ENCODE measurements around the gene SPRING1.
A peak's percentile ranks its signal among the peaks of the same experiment; 100 is the strongest.
"Not testable (repeated sequence)": the region's sequence is repeated elsewhere in the genome, so short reads cannot be mapped to it uniquely, and the experiment has no call there.

Gene SPRING1, protein sequence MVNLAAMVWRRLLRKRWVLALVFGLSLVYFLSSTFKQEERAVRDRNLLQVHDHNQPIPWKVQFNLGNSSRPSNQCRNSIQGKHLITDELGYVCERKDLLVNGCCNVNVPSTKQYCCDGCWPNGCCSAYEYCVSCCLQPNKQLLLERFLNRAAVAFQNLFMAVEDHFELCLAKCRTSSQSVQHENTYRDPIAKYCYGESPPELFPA

GRCh38 chr12:116737774-116738657 lies at the start of gene SPRING1, which contains the start of gene RNFT2:
TSS of gene SPRING1 (minus strand) at chr12:116738069. CDS start at chr12:116737900, 169 bp downstream.
TSS of gene RNFT2 (plus strand) at chr12:116738315. CDS start at chr12:116740498, 2,183 bp downstream.
- peak; percentile 100 for DNase-seq

- DNase-seq: no peak
Measured at GRCh38 chr12:116784238-116784612, 46.4 kb upstream of the SPRING1 start.

- no peak for DNase-seq
Measured at GRCh38 chr12:116783525-116784237, 45.8 kb upstream of the SPRING1 start.

GRCh38 chr12:116780942-116781341 lies 43.1 kb upstream of the SPRING1 start:
- DNase-seq: no peak

DNA sequence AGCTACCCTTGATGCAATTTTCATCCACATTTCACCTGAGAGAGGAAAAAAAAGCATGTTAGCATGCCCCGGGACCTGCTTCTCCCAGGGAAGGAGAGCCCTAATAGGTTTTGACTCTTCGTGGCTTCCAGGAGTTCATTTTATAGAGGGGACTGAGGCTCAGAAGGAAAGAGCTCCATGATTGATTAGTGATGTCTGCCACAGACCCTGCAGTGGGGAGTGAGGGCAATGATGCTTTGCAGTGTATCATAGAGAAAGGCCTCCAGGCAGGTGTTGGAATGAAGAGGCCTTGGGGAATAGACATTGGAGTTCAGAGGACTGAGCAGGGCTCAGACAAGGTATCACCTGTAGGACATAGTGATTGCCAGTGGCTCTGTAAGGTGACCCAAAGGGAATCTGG lies 41.7 kb upstream of the SPRING1 start:
- DNase-seq: no peak

GRCh38 chr12:116777245-116777644 lies 39.4 kb upstream of the SPRING1 start:
- DNase-seq: no peak

GRCh38 chr12:116774020-116774419 lies 36.2 kb upstream of the SPRING1 start:
- DNase-seq: no peak

GRCh38 chr12:116773276-116773731 lies 35.4 kb upstream of the SPRING1 start:
- DNase-seq: no peak

- DNase-seq: no peak
Measured at GRCh38 chr12:116771651-116772050, 33.8 kb upstream of the SPRING1 start.

GRCh38 chr12:116766746-116767145 lies 28.9 kb upstream of the SPRING1 start:
- no peak for DNase-seq

DNA sequence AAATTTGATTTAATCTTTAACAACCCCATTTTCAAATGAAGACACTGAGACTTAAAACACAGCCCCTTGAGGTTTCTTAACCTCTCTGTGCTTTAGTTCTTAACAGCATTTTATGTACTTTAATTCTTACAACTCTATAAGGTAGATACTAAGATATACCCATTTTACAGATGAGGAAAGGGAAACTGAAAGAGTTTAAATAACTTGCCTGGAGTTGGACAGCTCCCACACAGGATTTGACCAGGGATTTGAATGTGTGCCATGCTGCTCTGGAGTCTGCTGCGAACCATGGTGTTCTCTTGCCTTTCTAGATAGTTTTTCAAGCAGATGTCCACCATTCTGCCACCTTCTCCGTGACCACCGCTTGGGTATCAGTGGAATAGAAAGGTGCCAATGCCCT lies 28.4 kb upstream of the SPRING1 start:
- DNase-seq: no peak

DNA sequence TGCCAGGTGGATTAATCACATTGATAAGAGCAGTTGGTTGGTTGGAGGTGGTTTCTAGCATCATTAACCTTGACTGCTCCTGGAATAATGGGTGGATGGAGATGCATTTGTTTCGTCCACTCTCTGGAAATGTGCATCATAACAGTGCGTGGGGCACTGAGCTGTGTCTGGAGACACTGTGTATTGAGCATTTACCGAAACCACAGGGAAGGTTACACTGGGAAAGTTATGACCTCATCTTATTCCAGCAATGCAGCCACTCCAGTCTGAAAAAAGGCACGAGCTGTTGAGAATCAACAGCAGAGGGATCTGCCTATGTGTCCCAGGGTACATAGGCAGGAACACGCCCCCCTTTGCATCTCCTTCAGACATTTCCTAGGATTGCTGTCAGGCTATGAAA lies 27.4 kb upstream of the SPRING1 start:
- DNase-seq: no peak

- no peak for DNase-seq
Measured at GRCh38 chr12:116761499-116761898, 23.6 kb upstream of the SPRING1 start.

GRCh38 chr12:116760622-116761020 lies 22.8 kb upstream of the SPRING1 start:
- no peak for DNase-seq

DNA sequence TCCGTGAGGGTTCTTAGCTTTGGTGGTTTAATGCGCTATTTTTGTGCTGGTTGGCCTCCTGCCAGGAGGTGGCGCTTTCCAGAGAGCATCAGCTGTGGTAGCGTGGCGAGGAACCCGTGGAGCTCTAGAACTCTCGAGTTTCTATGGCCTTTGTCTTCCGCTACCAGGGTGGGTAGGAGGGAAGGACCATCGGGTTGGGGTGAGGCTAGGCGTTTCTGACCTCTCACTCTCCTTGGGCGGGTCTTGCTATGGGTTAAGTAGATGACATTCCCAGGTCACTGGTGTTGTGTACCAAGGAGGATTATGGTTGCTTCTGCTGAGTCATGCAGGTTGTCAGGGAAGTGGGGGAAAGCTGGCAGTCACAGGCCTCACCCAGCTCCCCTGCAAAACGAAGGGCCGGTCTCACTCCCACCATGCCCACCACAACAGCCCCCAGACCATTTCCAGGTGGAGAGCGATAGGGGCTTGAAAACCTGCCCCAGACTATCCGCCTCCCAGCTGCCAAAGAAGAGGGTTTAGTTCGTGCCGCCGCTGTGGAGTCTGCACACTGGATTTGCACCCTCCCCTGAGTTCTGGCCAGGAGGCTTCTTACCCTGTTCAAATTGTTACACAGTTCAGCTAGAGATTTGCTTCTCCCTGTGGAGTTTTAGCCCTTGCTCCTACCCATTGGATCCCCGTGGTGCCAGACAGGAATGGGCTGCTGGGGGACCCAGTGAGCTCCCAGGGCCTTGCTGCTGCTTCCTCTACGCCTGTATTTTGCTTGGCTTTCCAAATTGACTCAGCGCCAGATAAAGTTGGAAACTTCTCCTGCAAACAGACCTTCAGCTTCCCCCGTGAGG lies 22.1 kb upstream of the SPRING1 start:
- DNase-seq: peak; percentile 38

DNA sequence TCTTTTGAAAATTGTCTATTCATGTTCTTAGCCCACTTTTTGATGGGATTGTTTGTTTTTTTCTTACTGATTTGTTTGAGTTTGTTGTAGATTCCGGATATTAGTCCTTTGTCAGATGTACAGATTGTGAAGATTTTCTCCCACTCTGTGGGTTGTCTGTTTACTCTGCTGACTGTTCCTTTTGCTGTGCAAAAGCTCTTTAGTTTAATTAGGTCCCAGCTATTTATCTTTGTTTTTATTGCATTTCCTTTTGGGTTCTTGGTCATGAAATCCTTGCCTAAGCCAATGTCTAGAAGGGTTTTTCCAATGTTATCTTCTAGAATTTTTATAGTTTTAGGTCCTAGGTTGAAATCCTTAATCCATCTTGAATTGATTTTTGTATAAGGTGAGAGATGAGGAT lies 16.9 kb upstream of the SPRING1 start:
- not testable (repeated sequence) for DNase-seq

- DNase-seq: not testable (repeated sequence)
Measured at GRCh38 chr12:116754097-116754496, 16.2 kb upstream of the SPRING1 start.

GRCh38 chr12:116750298-116750697 lies 12.4 kb upstream of the SPRING1 start:
- no peak for DNase-seq

- DNase-seq: no peak
Measured at GRCh38 chr12:116749884-116750283, 12.0 kb upstream of the SPRING1 start.

- DNase-seq: no peak
Measured at GRCh38 chr12:116745554-116745953, 7.7 kb upstream of the SPRING1 start.

DNA sequence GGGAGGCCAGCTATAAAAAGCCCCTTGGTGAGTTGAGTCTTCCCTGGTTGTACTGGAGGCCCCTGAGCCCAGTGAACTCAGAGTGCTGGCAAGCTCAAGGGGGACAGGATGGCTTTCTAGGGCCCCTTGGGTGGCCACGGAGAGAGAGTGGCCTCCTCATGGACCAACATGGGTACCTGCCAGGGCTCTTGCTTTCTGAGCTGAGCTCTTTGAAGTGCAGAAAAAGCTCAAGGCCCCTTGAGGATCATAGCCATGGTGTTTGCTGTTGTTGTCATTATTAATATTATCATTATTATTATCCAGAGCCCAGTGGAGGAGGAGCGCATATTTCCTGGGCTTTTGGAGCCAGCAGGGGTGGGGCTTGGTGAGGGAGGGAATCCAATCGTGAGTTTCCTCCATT lies 6.9 kb upstream of the SPRING1 start:
- no peak for DNase-seq

DNA sequence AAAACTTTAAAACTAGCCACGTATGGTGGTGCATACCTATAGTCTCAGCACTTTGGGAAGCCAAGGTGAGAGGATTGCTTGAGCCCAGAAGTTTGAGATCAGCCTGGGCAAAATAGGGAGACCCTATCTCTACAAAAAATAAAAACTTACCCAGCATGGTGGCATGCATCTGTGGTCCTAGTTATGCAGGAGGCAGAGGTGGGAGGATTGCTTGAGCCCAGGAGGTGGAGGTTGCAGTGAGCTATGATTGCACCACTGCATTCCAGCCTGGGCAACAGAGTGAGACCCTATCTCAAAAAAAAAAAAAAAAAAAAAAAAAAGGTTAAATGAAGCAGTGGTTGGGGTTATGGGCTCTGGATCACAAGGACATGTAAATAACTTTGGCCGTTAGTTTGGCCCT lies 4.9 kb upstream of the SPRING1 start:
- not testable (repeated sequence) for DNase-seq
